Measurements from ENCODE around the gene DPP6. TPM values are rescaled to one million over a fixed set of nuclear protein-coding genes. Genes with fewer than 3 reads are reported as not detected.

The DPP6 gene
- total RNA-seq, 1 experiment from 2014 or later: not detected

DNA sequence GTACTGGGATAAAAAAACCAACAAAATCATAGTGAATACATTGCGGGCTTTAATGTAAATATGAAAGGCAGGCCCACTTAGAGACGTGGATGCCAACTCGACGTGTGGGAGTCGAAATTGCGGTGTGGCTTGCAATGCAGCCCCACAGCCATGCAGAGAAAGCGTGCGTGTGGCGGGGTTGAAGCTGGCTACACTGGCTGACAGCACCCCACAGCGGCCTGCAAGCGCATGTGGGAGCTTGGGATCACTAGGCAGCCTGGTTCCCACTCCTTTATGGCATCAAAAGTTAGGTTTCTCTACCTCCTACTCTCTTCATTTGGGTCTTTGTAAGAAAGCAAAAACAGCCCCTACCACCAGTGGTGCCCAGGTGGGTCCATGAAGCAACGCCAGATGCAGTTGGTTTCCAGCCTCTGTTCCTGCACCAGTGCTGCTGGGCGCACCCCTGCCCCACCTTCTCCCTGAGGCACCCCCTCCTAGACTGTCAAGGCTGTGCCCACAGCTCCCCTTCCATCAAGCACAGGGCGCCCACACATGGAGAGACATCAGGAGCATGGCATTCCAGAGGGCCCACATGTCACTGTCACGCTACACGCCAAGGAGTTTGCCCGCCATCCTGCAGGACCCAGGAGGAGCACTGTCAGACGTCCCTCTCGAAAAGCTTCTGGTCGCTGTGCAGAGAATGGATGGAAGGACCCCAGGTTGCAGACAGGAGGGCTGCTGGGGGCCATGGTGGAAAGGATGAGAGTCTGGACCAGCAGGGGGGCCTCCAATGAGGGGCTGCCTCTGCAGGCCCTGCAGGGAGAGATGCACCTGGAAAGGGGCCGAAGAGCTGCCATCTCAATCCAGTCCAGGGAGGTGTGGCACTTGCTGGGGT lies 807.8 kb downstream of the DPP6 start:
- H3K79me2 ChIP-seq (ENCODE audit: low read depth): no peaks in the 10 kb centered on the region
- no peaks in the 10 kb centered on the region for H3F3A ChIP-seq (ENCODE audit: insufficient read depth, low read depth)
- ChIA-PET CTCF (no interaction called here), POLR2A (ENCODE audit: unreplicated experiment) (no interaction called here)
- no peaks in the 10 kb centered on the region for H3K9me2 ChIP-seq (ENCODE audit: insufficient read depth)
- no peak overlapping the region for H3K4me2 ChIP-seq
- no peaks in the 10 kb centered on the region for H4K20me1 ChIP-seq (ENCODE audit: insufficient read depth)
- no peak for TF ChIP-seq EZH2 (IDR thresholded peaks at IDR 0.05; ENCODE audit: low read depth)
- no peak for TF ChIP-seq CTCF (conservative IDR thresholded peaks at IDR 0.05)
- H3K36me3 ChIP-seq (ENCODE audit: low read depth): no peaks in the 10 kb centered on the region
- H3K4me3 ChIP-seq: no peak overlapping the region
- no peak overlapping the region for H3K27ac ChIP-seq
- intact Hi-C loops (cut with micrococcal nuclease; ENCODE audit: unreplicated experiment): no loop called here
- H2AFZ ChIP-seq: no peak overlapping the region
- BruUV-seq (replicated peaks): no TSS peak
- H3K27me3 ChIP-seq (ENCODE audit: insufficient read depth, low read depth): peaks cover 100% of the 10 kb centered on the region
- H3K9me3 ChIP-seq (ENCODE audit: insufficient read depth, low read depth): no peaks in the 10 kb centered on the region
- H3K4me1 ChIP-seq (replicated peaks; ENCODE audit: insufficient read depth): no peaks in the 10 kb centered on the region
- no peak for DNase-seq

DNA sequence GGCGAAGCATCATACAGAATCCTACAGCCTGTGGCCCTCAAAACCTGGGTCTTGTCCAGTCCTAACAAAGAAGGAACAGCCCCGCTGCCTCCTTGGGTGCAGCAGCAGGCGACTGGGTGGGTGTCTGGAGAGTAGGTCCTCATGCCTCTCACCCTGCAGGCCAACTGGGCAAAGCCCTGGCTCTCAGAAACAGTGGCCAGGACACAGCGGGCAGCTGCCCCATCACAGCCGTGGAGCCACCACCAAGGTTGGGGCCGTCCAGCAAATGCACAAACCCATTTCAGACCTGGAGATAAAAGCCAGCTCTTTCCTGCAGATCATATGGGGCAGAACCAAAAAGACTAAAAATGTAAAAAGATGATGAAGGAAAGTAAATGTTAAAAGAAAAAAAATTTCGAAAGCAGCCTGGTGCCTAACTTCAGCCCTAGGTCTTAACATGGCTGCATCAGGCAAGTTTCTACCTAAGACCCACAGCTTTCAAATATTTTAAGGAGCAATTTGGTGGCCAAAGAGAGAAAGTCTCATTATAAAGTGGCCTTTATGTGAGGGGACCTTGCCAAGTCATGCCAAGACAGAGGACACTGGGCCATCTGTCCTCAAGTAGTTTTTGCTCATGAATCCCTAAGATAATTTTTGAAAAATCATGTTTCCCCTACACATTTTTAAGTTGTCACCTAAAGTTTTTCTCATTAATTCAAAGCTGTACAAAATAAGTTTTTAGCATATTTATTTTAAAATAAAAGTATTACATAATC lies 808.6 kb downstream of the DPP6 start:
- no peak overlapping the region for H3K4me3 ChIP-seq
- ChIA-PET CTCF (no interaction called here), POLR2A (ENCODE audit: unreplicated experiment) (no interaction called here)
- BruUV-seq (replicated peaks): no TSS peak
- no peak overlapping the region for H2AFZ ChIP-seq
- H3K27ac ChIP-seq: no peak overlapping the region
- no peaks in the 10 kb centered on the region for H3K79me2 ChIP-seq (ENCODE audit: low read depth)
- no peaks in the 10 kb centered on the region for H3K4me1 ChIP-seq (replicated peaks; ENCODE audit: insufficient read depth)
- no peaks in the 10 kb centered on the region for H3K36me3 ChIP-seq (ENCODE audit: low read depth)
- no peaks in the 10 kb centered on the region for H3K9me3 ChIP-seq (ENCODE audit: insufficient read depth, low read depth)
- no peaks in the 10 kb centered on the region for H4K20me1 ChIP-seq (ENCODE audit: insufficient read depth)
- H3K4me2 ChIP-seq: no peak overlapping the region
- H3F3A ChIP-seq (ENCODE audit: insufficient read depth, low read depth): no peaks in the 10 kb centered on the region
- H3K9me2 ChIP-seq (ENCODE audit: insufficient read depth): no peaks in the 10 kb centered on the region
- no peak for TF ChIP-seq CTCF (conservative IDR thresholded peaks at IDR 0.05)
- TF ChIP-seq EZH2 (IDR thresholded peaks at IDR 0.05; ENCODE audit: low read depth): no peak
- intact Hi-C loops (cut with micrococcal nuclease; ENCODE audit: unreplicated experiment): no loop called here
- no peak for DNase-seq
- H3K27me3 ChIP-seq (ENCODE audit: insufficient read depth, low read depth): peaks cover 100% of the 10 kb centered on the region

DNA sequence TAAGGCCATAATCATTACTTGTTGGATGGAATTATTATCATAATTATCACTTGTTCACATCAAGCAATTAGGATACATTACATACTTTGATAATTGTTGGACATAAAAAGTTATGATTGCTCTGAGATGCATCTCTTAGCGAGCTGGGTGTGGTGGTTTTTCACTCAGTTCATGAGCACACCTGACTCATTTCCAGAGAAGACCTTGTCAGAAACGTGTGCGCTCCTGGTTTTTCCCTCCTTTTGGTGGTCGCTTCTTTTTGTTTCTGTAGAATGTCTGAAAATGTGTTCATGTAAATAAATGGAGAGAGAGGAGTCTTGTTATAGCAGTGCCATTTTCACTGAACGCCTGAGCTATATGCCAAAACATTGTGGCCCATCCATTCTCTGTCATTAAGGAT lies 809.4 kb downstream of the DPP6 start:
- no TSS peak for BruUV-seq (replicated peaks)

More for the DNA sequence above, 809.4 kb downstream of the DPP6 start:
- H3K79me2 ChIP-seq (ENCODE audit: low read depth): no peaks in the 10 kb centered on the region
- H3K27me3 ChIP-seq (ENCODE audit: insufficient read depth, low read depth): peaks cover 100% of the 10 kb centered on the region
- no peaks in the 10 kb centered on the region for H4K20me1 ChIP-seq (ENCODE audit: insufficient read depth)
- POLR2A ChIA-PET (ENCODE audit: unreplicated experiment): no interaction called here
- no peak overlapping the region for H2AFZ ChIP-seq
- CTCF ChIA-PET: no interaction called here
- no peak for DNase-seq
- H3K36me3 ChIP-seq (ENCODE audit: low read depth): no peaks in the 10 kb centered on the region
- no peaks in the 10 kb centered on the region for H3K4me1 ChIP-seq (replicated peaks; ENCODE audit: insufficient read depth)
- H3K4me3 ChIP-seq: no peak overlapping the region
- no peaks in the 10 kb centered on the region for H3K9me2 ChIP-seq (ENCODE audit: insufficient read depth)
- no peaks in the 10 kb centered on the region for H3F3A ChIP-seq (ENCODE audit: insufficient read depth, low read depth)
- H3K27ac ChIP-seq: no peak overlapping the region
- no peaks in the 10 kb centered on the region for H3K9me3 ChIP-seq (ENCODE audit: insufficient read depth, low read depth)
- intact Hi-C loops (cut with micrococcal nuclease; ENCODE audit: unreplicated experiment): no loop called here
- H3K4me2 ChIP-seq: no peak overlapping the region
- TF ChIP-seq EZH2 (IDR thresholded peaks at IDR 0.05; ENCODE audit: low read depth) (no peak), CTCF (conservative IDR thresholded peaks at IDR 0.05) (no peak)
